LNCaP clone FGC (cell line): ENCODE data around the gene COL27A1.

Experiments used
- DNase-seq: peaks from one replicate; pipeline ENCODE4 v3.0.0-alpha.2; 2011; ENCODE audit warnings: low read depth
- H3K4me3 ChIP-seq: 2 replicates; pipeline ENCODE4 v1.5.1; 2011; ENCODE audit warnings: mild to moderate bottlenecking, low read depth, low read length, control low read depth
- CTCF ChIP-seq: IDR thresholded peaks from 2 replicates; pipeline ENCODE4 v1.5.1; 2012; ENCODE audit warnings: mild to moderate bottlenecking; ENCODE audit not compliant: control insufficient read depth, insufficient read depth; ENCODE audit errors: extremely low read depth

The COL27A1 gene

GRCh38 chr9:114240647-114241558 is 85.6 kb downstream of the COL27A1 start:
- TF ChIP-seq CTCF, result no peak
- no peak for DNase-seq

GRCh38 chr9:114242837-114243236 is 87.5 kb downstream of the COL27A1 start:
- no peak for DNase-seq
- no peak overlapping the region for H3K4me3 ChIP-seq
- TF ChIP-seq CTCF, result no peak

More at GRCh38 chr9:114240647-114241558, 85.6 kb downstream of the COL27A1 start:
- no peak overlapping the region for H3K4me3 ChIP-seq

GRCh38 chr9:114243240-114243639 is 87.9 kb downstream of the COL27A1 start:
- no peak overlapping the region for H3K4me3 ChIP-seq
- DNase-seq, result no peak

GRCh38 chr9:114244570-114244969 is 89.2 kb downstream of the COL27A1 start:
- H3K4me3 ChIP-seq, result no peak overlapping the region
- no peak for TF ChIP-seq CTCF
- no peak for DNase-seq

More at GRCh38 chr9:114243240-114243639, 87.9 kb downstream of the COL27A1 start:
- TF ChIP-seq CTCF, result no peak

- no peak for DNase-seq
- no peak overlapping the region for H3K4me3 ChIP-seq
- no peak for TF ChIP-seq CTCF
Observed at GRCh38 chr9:114246558-114246957, 91.2 kb downstream of the COL27A1 start.

- no peak for DNase-seq
- no peak overlapping the region for H3K4me3 ChIP-seq
- TF ChIP-seq CTCF, result no peak
Observed at GRCh38 chr9:114247077-114247476, 91.7 kb downstream of the COL27A1 start.
